ENCODE data around the gene KSR2.
"Not testable (repeated sequence)": the region's sequence is repeated elsewhere in the genome, so short reads cannot be mapped to it uniquely, and the experiment has no call there.

DNA sequence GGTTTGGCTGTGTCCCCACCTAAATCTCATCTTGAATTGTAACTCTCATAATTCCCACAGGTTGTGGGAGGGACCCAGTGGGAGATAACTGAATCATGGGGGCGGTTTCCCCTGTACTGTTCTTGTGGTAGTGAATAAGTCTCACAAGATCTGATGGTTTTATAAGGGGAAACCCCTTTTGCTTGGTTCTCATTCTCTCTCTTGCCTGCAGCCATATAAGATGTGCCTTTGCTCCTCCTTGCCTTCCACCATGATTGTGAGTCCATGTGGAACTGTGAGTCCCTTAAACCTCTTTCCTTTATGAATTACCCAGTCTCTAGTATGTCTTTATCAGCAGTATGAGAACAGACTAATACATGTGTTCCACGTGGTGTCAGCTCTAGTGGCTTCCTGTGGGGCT lies 31.0 kb upstream of the KSR2 start:
- TF ChIP-seq POLR2A (IDR thresholded peaks at IDR 0.05): not testable (repeated sequence)
- TF ChIP-seq, protein P1, sequence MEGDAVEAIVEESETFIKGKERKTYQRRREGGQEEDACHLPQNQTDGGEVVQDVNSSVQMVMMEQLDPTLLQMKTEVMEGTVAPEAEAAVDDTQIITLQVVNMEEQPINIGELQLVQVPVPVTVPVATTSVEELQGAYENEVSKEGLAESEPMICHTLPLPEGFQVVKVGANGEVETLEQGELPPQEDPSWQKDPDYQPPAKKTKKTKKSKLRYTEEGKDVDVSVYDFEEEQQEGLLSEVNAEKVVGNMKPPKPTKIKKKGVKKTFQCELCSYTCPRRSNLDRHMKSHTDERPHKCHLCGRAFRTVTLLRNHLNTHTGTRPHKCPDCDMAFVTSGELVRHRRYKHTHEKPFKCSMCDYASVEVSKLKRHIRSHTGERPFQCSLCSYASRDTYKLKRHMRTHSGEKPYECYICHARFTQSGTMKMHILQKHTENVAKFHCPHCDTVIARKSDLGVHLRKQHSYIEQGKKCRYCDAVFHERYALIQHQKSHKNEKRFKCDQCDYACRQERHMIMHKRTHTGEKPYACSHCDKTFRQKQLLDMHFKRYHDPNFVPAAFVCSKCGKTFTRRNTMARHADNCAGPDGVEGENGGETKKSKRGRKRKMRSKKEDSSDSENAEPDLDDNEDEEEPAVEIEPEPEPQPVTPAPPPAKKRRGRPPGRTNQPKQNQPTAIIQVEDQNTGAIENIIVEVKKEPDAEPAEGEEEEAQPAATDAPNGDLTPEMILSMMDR (IDR thresholded peaks at IDR 0.05): not testable (repeated sequence)

Measured in testis (tissue), 2 donors.